ENCODE data around the gene RNPEPL1.

RNPEPL1 gene

GRCh38 chr2:240539906-240540305 lies 28.4 kb upstream of the RNPEPL1 start:
- no peak for DNase-seq

DNA sequence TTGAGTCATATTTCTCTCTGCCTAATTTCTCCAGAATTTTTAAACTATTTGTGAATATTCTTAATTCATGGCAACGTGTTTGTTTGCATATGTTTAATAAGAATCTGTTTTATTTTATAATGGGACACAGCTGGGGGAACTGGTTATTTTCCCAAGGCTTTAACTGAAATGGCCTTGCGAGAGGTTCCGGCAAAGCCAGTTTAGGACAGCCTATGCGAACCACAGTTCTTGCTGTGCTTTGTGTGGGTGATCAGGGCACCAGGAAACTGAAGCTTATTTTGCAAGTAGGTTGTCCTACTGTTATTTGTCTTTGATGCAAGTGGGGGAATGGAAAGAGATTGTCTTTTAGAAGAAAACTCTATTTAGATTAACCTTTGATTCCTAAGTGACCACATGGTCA lies 17.0 kb upstream of the RNPEPL1 start:
- DNase-seq = no peak

GRCh38 chr2:240551811-240552210 lies 16.5 kb upstream of the RNPEPL1 start:
- no peak for DNase-seq

DNA sequence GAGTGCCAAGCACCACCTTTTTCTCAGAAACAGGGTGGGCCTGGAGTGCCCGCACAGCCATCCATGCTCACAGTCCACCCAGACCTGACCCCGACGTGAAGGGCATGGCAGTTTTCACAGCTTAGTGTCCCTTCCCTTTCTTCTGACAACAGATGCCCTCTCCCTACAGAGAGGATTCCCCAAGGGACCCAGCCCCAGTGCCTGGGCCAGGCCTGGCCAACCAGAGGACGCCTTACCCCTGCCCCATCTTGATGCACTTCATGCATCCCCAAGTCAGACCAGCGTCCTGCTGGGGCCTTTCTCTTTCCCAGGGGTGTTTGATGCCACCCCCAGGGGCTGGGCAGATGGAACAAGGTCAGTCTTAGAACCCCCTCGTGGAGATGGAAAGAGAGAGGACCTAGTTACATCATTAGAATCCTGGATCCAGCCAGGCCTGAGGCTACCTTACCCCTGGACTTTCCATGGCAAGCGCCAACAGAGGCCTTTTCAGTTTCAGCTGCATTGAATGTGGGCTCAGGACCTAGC lies 14.3 kb upstream of the RNPEPL1 start:
- no peak for DNase-seq

GRCh38 chr2:240554767-240555493 lies 13.4 kb upstream of the RNPEPL1 start:
- no peak for DNase-seq

DNA sequence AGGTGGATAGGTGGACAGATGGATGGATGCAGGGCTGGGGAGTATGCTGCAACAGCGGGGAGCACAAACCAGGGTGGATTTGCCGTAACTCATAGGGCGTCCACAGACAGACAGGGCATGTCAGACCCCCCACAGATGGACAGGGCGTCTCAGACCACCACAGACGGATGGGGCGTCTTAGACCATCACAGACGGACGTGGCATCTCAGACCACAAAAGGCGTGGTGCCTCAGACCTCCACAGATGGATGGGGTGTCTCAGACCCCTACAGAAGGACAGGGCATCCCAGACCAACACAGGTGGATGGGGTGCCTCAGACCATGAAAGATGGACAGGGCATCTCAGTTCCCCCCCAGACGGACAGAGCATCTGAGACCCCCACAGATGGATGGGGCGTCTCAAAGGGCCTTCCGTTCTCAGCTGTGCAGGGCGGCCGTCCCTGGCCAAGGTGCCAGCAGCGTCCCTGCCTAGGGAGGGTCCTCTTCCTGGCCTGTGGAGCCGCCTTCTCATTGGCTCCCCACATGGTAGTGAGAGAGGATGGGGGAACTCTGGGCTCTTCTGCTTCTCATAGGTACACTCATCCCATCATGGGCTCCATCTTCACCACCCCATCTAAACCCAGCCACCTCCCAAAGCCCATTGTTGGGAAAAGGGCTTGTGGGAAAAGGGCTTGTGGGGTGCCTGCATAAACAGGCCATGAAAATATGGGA lies 12.6 kb upstream of the RNPEPL1 start:
- DNase-seq = no peak

GRCh38 chr2:240556553-240557100 lies 11.7 kb upstream of the RNPEPL1 start:
- no peak for DNase-seq

DNA sequence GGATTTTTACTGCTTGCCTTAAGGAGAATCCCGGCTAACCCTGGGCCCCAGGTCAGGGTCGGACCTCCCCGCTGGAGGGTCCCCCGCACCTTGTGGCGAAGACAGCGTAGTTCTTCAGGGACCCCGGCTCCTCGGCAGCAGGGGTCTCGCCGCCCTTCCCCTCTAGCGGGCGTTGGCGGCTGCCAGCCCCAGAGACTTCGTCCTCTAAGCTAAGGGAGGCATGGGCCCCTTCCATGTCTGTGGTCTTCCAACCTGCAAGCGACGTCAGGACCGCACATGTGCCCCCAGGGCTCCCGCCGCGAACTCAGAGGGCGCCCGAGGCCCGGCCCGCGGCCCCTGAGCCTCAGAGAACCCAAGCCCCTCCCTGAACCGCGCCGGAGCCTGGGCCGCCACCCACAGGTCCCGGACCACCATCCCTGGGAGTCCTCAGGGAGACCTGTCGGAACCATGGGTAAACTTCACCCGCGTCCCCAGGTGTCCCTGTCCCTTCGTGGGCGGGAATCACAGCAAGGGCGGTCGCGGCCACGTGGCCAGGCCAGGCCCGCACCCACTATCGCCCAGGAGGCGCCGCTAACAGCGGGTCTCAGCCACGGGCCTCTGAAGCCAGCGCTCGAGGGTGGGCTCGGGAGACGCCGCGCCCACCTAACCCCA lies 11.1 kb upstream of the RNPEPL1 start:
- no peak for DNase-seq

DNA sequence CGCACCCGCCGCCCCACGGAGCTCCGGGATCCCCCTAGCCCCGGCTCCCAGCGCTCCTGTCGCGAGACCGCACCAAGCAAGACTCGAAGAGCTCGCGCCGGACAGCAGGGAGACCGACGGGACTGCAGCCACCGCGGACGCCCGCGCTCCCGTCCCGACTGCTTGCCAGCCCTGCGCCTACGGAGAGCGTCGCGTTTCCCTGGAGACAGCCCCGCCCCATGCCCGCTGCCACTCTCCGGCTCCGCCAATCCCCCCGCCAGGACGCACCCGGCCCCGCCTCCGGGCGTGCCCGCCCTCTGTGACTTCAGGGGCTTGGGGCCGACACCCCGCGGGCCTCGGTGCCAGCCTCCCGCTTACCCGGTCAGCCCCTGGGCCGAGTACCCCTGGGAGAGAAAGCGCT lies 10.5 kb upstream of the RNPEPL1 start, which contains the start of gene ANKMY1:
Gene ANKMY1 (minus strand): TSS at position 181 of the 400 bp plus-strand sequence. CDS start 653 bp downstream, outside the sequence.
- DNase-seq = peak; percentile 36

DNA sequence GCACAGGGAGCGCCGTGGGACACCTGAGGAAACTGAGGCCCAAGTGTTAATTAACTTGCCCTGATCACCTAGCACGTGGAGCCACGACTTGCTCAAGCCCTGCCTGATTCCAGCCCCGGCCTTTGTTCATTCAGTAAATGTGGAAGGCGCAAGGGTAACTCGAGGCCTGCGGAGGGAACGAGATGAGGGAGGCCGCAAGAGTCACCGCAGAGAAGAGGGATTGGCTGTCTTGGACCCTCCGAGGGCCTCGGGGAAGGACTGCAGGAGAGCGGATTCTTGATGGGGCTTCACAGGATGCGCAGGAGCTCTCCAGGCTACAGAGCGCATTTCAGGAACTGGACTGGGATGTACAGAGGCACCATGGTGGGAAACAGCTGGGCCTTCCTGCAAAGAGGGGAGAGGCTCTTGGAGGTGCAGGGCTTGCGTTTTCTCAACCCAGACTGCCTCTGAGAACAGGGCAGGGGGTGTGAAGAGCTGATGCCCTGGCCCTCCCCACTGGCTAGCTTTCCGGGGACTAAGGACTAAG lies 10.0 kb upstream of the RNPEPL1 start:
- DNase-seq = no peak

- no peak for DNase-seq
Observed at GRCh38 chr2:240559286-240559685, 9.0 kb upstream of the RNPEPL1 start.

- peak; percentile 77 for DNase-seq
Observed at GRCh38 chr2:240560084-240560479, 8.2 kb upstream of the RNPEPL1 start, which contains the start of gene DUSP28. DUSP28 (plus strand) TSS chr2:240560357; CDS start chr2:240560685, 328 bp downstream.

- peak; percentile 96 for DNase-seq
Observed at GRCh38 chr2:240560480-240561324, 7.6 kb upstream of the RNPEPL1 start.

- peak; percentile 21 for DNase-seq
Observed at GRCh38 chr2:240561325-240561971, 6.8 kb upstream of the RNPEPL1 start.

- peak; percentile 91 for DNase-seq
Observed at GRCh38 chr2:240563231-240563630, 5.1 kb upstream of the RNPEPL1 start.

DNA sequence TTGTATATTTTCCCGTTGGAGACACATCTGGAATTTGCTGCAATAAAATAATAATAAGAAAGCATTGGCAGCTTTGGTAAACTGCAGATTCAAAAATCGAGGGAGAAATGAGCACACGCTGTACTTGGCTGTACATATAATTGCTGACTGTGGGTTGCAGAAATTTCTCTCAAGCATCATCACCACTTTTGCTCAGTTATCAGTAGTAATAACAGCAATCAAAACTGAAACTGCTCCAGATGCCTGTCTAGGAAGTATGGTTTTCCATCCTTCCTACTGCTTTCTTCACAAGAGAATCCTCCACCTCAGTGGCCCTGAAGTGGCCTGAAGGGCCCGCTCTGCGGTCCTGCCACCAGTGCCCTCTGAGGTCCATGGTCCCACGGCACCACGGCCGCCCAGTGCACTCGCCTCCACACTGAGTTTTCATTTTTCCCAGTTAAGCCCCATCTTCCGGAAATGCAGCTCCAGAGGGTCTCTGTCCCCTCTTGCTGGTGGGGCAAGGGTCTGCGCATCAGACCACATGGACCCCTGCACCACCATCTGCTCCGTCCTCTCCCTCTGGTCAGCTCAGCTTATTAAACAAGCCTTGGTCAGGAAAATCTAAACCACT lies 4.2 kb upstream of the RNPEPL1 start:
- DNase-seq = no peak

GRCh38 chr2:240564561-240565332 lies 3.5 kb upstream of the RNPEPL1 start:
- DNase-seq = no peak

DNA sequence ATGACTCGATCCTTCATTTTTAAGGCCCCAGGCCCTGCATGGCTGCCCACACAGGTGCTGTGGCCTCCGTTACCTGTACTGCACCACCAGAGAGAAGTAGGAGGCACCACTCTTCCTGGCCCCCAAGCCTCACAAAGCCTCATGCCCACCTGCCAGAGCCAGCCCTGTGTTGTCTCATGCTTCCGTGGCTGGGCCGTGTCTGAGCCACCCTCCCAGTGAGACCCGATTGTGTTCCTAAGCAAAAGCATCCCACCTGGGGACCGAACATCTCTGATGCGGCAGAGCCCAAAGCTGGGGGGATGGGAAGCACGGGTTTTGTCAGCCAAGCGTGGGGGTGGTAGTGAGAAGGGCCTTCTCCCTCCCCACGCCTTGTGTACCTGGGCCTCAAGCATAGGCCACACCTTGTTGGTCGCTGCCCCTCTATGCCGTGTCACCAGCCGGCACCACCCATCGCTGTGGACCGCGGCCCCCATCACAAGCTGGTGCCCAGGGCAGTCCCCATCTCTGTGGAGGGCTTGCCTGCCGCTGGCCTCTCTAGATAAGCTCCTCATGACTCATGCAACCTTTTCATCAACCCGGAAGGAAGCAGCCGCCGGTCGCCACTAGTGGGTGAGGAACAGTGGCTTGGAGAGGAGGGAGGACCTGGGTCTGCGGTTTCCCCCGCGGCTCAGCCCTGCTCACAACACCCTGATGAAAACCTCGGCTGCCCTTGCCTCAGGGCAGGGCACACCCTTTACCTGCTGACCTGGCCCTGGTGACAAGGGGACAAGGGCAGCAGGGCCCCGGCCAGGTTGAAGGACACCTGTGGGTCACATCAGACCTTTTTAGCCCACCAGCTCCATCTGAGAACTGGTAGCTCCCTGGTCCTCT lies 2.7 kb upstream of the RNPEPL1 start:
- DNase-seq = peak; percentile 87

All from NCI-H2029 (cell line).